ENCODE results near the gene GRIK5.
"Not testable (repeated sequence)": the region's sequence is repeated elsewhere in the genome, so short reads cannot be mapped to it uniquely, and the experiment has no call there.

GRIK5 gene

GRCh38 chr19:42037649-42038048 lies 32.4 kb downstream of the GRIK5 start:
- peaks cover 20% of the 10 kb centered on the region for H3K27me3 Mint-ChIP-seq
- no peak overlapping the region for H3K4me3 Mint-ChIP-seq
- no peaks in the 10 kb centered on the region for H3K36me3 Mint-ChIP-seq
- no peaks in the 10 kb centered on the region for H3K9me3 Mint-ChIP-seq
- DNase-seq: no peak
- H3K27ac Mint-ChIP-seq: no peak overlapping the region
- H3K4me1 Mint-ChIP-seq: peaks cover 6% of the 10 kb centered on the region
- CTCF ChIA-PET: interaction anchor here (0.7 to 2.6 kb wide), 3 partner anchors 9 to 1517 kb away, joined by 3 to 11 read pairs (median 3); no protein-coding TSS in a partner anchor

DNA sequence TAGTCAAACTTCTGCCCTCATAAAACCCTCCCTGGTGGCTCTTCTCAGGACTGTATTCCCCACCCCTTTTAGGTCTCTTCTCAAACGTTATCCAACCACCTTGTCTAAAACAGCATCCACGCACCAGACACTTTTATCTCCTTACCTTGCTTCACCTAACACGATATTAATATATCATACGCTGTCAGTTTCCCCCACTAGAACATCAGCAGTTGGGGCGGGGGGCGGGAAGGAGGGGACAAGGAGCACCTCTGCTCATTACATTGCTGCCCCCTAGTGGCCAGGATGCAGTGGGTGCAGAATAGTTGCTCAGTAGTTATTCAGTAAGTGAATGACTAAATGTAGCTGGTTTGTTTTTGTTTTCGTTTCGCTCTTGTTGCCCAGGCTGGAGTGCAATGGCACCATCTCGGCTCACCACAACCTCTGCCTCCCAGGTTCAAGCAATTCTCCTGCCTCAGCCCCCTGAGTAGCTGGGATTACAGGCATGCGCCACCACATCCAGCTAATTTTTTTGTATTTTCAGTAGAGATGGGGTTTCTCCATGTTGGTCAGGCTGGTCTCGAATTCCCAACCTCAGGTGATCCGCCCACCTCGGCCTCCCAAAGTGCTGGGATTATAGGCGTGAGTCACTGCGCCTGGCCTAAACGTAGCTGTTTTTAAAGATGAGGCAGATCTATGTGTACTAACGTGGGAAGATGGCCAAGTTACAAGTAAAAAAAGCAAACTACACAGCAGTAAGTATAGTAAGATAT lies 35.2 kb downstream of the GRIK5 start:
- H3K4me1 Mint-ChIP-seq, H3K4me3 Mint-ChIP-seq, H3K9me3 Mint-ChIP-seq, H3K27ac Mint-ChIP-seq, H3K36me3 Mint-ChIP-seq: not testable (repeated sequence)
- peaks cover 32% of the 10 kb centered on the region for H3K27me3 Mint-ChIP-seq
- CTCF ChIA-PET: interaction anchor here (0.6 to 2.5 kb wide), 19 partner anchors 8 to 184 kb away, joined by 3 to 12 read pairs (median 4); partner anchors contain the start of genes RABAC1 and ZNF574
- DNase-seq: peak; percentile 79

DNA sequence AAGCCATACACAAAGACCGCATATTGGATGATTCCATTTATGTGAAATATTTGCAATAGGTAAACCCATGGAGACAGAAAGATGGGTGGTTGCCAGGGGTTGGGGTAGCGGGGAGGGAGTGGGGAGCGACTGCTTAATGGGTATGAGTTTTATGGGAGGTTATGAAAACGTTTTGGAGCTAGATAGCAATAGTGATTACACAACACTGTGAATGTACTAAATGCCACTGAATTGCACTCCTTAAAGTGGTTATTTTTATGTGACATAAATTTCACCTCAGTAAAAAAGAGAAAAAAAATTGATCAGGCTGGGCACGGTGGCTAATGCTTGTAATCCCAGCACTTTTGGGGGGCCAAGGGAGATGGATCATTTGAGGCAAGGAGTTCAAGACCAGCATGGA lies 36.6 kb downstream of the GRIK5 start:
- no peak overlapping the region for H3K27ac Mint-ChIP-seq
- H3K36me3 Mint-ChIP-seq: no peaks in the 10 kb centered on the region
- no peak overlapping the region for H3K4me3 Mint-ChIP-seq
- no peaks in the 10 kb centered on the region for H3K9me3 Mint-ChIP-seq
- no peak for DNase-seq
- H3K4me1 Mint-ChIP-seq: peaks cover 6% of the 10 kb centered on the region
- H3K27me3 Mint-ChIP-seq: peaks cover 40% of the 10 kb centered on the region
- CTCF ChIA-PET: interaction anchor here (2.5 kb wide), 1 partner anchor 12 kb away, joined by 12 read pairs; no protein-coding TSS in a partner anchor

GRCh38 chr19:42032431-42032830 lies 37.6 kb downstream of the GRIK5 start:
- Mint-ChIP-seq H3K36me3 (no peaks in the 10 kb centered on the region), H3K4me3 (no peak overlapping the region), H3K4me1 (peaks cover 6% of the 10 kb centered on the region), H3K27me3 (peaks cover 36% of the 10 kb centered on the region), H3K27ac (no peak overlapping the region), H3K9me3 (no peaks in the 10 kb centered on the region)
- no peak for DNase-seq
- CTCF ChIA-PET: no interaction called here

DNA sequence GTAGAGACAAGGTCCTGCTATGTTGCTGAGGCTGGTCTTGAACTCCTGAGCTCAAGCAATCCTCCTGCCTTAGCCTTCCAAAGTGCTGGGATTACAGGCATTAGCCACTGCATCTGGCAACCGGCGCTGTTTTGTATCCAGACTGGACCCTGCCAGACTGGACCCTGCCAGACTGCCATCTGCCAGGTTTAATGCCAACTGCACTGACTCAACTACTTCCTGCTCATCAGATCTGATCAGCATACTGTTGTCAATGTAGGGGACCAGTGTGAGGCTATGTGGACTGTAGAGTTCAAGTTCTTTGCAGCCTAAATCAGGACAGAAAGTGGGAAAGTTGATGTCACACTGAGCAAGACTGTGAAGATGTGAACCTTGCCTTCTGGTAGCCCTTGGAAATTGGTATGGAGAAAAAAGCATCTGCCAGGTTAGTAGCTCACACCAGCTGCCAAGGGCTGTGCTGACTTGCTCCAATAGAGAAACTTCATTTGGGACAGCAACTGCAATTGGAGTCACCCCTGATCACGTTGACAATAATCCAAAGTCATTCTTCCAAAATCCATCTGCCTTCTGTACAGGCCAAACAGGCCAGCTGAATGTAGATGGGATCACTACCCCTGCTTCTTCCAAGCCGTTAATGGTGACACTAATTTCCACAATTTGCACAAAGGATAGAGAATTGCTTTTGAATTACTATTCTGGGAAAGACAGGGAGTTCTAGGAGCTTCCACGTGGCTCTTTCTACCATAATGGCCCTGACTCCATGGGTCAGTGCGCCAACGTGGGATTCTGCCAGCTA lies 39.2 kb downstream of the GRIK5 start:
- CTCF ChIA-PET: interaction anchor here (1.5 kb wide), 1 partner anchor 11 kb away, joined by 3 read pairs; no protein-coding TSS in a partner anchor
- H3K27me3 Mint-ChIP-seq: peaks cover 35% of the 10 kb centered on the region
- H3K36me3 Mint-ChIP-seq: no peaks in the 10 kb centered on the region
- no peak overlapping the region for H3K4me3 Mint-ChIP-seq
- H3K9me3 Mint-ChIP-seq: no peaks in the 10 kb centered on the region
- peaks cover 6% of the 10 kb centered on the region for H3K4me1 Mint-ChIP-seq
- no peak for DNase-seq
- no peak overlapping the region for H3K27ac Mint-ChIP-seq

DNA sequence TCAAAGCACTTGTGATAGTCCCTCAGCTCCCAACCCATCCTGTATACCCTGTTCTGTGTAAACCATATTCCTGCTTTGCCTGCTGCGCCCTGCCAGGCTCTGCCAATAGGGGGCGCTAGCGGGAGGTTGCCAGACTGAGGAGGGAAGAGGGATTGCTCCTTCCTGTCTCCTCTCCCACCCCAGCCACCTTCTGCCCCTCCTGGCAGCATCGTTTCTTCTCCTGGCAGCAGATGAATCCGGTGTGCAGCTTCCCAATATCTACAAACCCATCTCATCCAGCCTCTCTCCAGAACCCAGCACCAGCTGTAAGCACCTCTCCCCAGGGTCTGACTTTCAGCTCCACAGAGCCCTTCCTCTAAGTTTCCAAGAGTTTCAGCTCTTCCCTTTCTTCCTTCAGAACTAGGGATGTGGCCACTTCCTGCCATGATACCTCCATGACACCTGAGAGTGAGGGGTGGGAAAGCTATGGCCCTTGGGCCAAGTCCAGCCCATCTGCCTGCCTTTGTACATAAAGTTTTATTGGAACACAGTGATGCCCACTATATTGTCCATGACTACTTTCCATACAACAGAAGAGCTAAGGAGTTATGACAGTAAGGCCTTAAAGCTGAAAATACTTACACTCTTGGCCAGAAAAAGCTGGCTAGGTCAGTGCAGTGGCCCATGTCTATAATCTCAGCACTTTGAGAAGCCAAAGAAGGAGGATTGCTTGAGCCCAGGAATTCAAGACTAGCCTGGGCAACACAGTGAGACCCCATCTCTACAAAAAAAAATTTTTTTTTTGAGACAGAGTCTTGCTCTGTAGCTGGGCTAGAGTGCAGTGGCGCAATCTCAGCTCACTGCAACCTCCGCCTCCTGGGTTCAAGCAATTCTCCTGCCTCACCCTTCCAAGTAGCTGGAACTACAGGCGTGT lies 41.4 kb downstream of the GRIK5 start:
- H3K27me3 Mint-ChIP-seq: peaks cover 41% of the 10 kb centered on the region
- DNase-seq: peak; percentile 52

DNA sequence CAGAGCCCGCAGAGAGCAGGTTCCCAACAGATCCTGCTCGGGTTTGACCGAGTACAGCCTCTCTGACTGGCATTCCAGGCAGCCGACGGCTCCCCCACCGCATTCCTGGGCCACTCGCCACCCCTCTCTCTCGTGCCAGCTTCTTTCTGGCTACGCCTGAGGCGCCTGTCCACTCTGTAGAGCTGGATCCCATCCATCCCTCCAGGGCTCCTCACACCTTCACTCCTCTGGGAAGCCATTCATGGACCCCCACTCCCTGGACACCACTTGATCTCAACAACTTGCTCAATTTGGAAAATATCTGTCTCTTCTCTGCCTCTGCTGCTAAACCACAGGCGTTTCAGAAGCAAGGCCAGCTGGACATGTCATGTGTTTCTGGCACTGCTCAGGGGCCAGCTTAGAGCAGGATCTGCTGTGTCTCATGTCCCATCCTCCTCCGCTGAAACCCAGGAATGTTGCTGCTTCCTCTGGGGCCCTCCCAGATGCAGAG lies 45.3 kb downstream of the GRIK5 start:
- peaks cover 35% of the 10 kb centered on the region for H3K27me3 Mint-ChIP-seq
- H3K9me3 Mint-ChIP-seq: no peaks in the 10 kb centered on the region
- DNase-seq: no peak
- H3K4me1 Mint-ChIP-seq: no peaks in the 10 kb centered on the region
- no peak overlapping the region for H3K4me3 Mint-ChIP-seq
- no peaks in the 10 kb centered on the region for H3K36me3 Mint-ChIP-seq
- CTCF ChIA-PET: interaction anchor here (2.7 kb wide), 1 partner anchor 10 kb away, joined by 8 read pairs; no protein-coding TSS in a partner anchor
- H3K27ac Mint-ChIP-seq: no peak overlapping the region

More for the DNA sequence above, 41.4 kb downstream of the GRIK5 start:
- H3K27ac Mint-ChIP-seq: no peak overlapping the region
- no peaks in the 10 kb centered on the region for H3K4me1 Mint-ChIP-seq
- no peak overlapping the region for H3K4me3 Mint-ChIP-seq
- no peaks in the 10 kb centered on the region for H3K9me3 Mint-ChIP-seq
- CTCF ChIA-PET: interaction anchor here (0.6 to 2.1 kb wide), 14 partner anchors 8 to 190 kb away, joined by 3 to 11 read pairs (median 4); no protein-coding TSS in a partner anchor
- no peaks in the 10 kb centered on the region for H3K36me3 Mint-ChIP-seq

- Mint-ChIP-seq H3K4me1 (no peaks in the 10 kb centered on the region), H3K27ac (no peak overlapping the region), H3K9me3 (no peaks in the 10 kb centered on the region), H3K4me3 (no peak overlapping the region), H3K27me3 (peaks cover 30% of the 10 kb centered on the region), H3K36me3 (no peaks in the 10 kb centered on the region)
- CTCF ChIA-PET: interaction anchor here (0.6 to 2.7 kb wide), 3 partner anchors 11 to 73 kb away, joined by 3 to 8 read pairs (median 5); no protein-coding TSS in a partner anchor
- no peak for DNase-seq
These were observed 46.1 kb downstream of the GRIK5 start for GRCh38 chr19:42023943-42024260.

- H3K4me3 Mint-ChIP-seq: no peak overlapping the region
- H3K27ac Mint-ChIP-seq: no peak overlapping the region
- no peaks in the 10 kb centered on the region for H3K4me1 Mint-ChIP-seq
- peak; percentile 38 for DNase-seq
- H3K27me3 Mint-ChIP-seq: peaks cover 28% of the 10 kb centered on the region
- no peaks in the 10 kb centered on the region for H3K36me3 Mint-ChIP-seq
- CTCF ChIA-PET: interaction anchor here (0.6 to 2.7 kb wide), 3 partner anchors 11 to 74 kb away, joined by 3 to 8 read pairs (median 5); no protein-coding TSS in a partner anchor
- H3K9me3 Mint-ChIP-seq: no peaks in the 10 kb centered on the region
These were observed 46.7 kb downstream of the GRIK5 start for GRCh38 chr19:42023121-42023942.

GRCh38 chr19:42022616-42023015 lies 47.4 kb downstream of the GRIK5 start:
- no peaks in the 10 kb centered on the region for H3K9me3 Mint-ChIP-seq
- CTCF ChIA-PET: no interaction called here
- no peak for DNase-seq
- H3K27ac Mint-ChIP-seq: no peak overlapping the region
- no peak overlapping the region for H3K4me3 Mint-ChIP-seq
- peaks cover 30% of the 10 kb centered on the region for H3K27me3 Mint-ChIP-seq
- H3K36me3 Mint-ChIP-seq: no peaks in the 10 kb centered on the region
- H3K4me1 Mint-ChIP-seq: no peaks in the 10 kb centered on the region

GRCh38 chr19:42021185-42021584 lies 48.8 kb downstream of the GRIK5 start:
- Mint-ChIP-seq H3K9me3 (no peaks in the 10 kb centered on the region), H3K36me3 (no peaks in the 10 kb centered on the region), H3K4me3 (no peak overlapping the region), H3K27ac (no peak overlapping the region), H3K27me3 (peaks cover 37% of the 10 kb centered on the region), H3K4me1 (no peaks in the 10 kb centered on the region)
- DNase-seq: no peak
- CTCF ChIA-PET: no interaction called here

- no peak overlapping the region for H3K4me3 Mint-ChIP-seq
- H3K36me3 Mint-ChIP-seq: no peaks in the 10 kb centered on the region
- H3K9me3 Mint-ChIP-seq: no peaks in the 10 kb centered on the region
- no peak overlapping the region for H3K27ac Mint-ChIP-seq
- no peaks in the 10 kb centered on the region for H3K4me1 Mint-ChIP-seq
- CTCF ChIA-PET: no interaction called here
- DNase-seq: no peak
- peaks cover 29% of the 10 kb centered on the region for H3K27me3 Mint-ChIP-seq
These were observed 51.4 kb downstream of the GRIK5 start for GRCh38 chr19:42018503-42019193.

Measured in activated naive CD4-positive, alpha-beta T cell treated with anti-CD3 and anti-CD28 coated beads, Interleukin-2, amount 10 ng/mL, durations not matched to agents 7 days and 5 days (primary cell).